Measurements from ENCODE around the gene TMEM245. TPM values are rescaled to one million over a fixed set of nuclear protein-coding genes. Genes with fewer than 3 reads are reported as not detected.

Gene TMEM245
- total RNA-seq, 1 experiment from 2014 or later = 54.0 TPM

DNA sequence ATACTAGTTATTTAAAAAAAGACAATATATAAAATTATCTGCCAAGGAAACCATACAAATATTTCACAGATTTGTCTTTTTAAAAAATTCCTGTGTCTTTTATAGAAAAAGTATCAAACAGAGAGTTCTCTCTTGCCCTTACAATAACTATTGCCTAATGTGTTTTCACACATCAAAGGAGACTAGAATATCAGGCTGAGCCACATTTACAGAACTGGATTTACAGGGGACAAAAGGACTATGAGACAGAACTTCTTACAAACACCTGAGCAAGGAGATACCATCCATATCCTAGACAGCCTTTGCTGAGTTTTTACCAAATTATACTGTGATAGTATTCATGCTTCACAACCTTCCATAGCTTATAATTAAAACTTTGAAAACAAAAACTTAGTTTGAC is 34.2 kb downstream of the TMEM245 start:
- Histone ChIP-seq H3K9me3 (ENCODE audit: control insufficient read depth, insufficient read depth, low read depth, low read length) (no peaks in the 10 kb centered on the region), H3K27me3 (ENCODE audit: control insufficient read depth, insufficient read depth, low read length) (no peaks in the 10 kb centered on the region), H3K27ac (ENCODE audit: low read length) (no peak overlapping the region), H3K4me1 (ENCODE audit: control insufficient read depth, insufficient read depth, low read length) (no peaks in the 10 kb centered on the region), H3K4me3 (ENCODE audit: low read depth in 2 of 2, low read length in 2 of 2) (no peak overlapping the region), H3K36me3 (ENCODE audit: control insufficient read depth, insufficient read depth, low read length) (peaks cover 17% of the 10 kb centered on the region)
- intact Hi-C loops (cut with micrococcal nuclease; ENCODE audit: unreplicated experiment) (no loop called here), in situ Hi-C loops (cut with HindIII; ENCODE audit: low pct_unique_long_range_greater_than_20kb, low sequenced_read_pairs) (no loop called here)
- ChIA-PET CTCF (no interaction called here), POLR2A (no interaction called here)
- TF ChIP-seq POLR2AphosphoS5 (IDR thresholded peaks at IDR 0.05; ENCODE audit: low read depth, low read length) = no peak
- TF ChIP-seq, protein P1, sequence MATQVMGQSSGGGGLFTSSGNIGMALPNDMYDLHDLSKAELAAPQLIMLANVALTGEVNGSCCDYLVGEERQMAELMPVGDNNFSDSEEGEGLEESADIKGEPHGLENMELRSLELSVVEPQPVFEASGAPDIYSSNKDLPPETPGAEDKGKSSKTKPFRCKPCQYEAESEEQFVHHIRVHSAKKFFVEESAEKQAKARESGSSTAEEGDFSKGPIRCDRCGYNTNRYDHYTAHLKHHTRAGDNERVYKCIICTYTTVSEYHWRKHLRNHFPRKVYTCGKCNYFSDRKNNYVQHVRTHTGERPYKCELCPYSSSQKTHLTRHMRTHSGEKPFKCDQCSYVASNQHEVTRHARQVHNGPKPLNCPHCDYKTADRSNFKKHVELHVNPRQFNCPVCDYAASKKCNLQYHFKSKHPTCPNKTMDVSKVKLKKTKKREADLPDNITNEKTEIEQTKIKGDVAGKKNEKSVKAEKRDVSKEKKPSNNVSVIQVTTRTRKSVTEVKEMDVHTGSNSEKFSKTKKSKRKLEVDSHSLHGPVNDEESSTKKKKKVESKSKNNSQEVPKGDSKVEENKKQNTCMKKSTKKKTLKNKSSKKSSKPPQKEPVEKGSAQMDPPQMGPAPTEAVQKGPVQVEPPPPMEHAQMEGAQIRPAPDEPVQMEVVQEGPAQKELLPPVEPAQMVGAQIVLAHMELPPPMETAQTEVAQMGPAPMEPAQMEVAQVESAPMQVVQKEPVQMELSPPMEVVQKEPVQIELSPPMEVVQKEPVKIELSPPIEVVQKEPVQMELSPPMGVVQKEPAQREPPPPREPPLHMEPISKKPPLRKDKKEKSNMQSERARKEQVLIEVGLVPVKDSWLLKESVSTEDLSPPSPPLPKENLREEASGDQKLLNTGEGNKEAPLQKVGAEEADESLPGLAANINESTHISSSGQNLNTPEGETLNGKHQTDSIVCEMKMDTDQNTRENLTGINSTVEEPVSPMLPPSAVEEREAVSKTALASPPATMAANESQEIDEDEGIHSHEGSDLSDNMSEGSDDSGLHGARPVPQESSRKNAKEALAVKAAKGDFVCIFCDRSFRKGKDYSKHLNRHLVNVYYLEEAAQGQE (IDR thresholded peaks at IDR 0.05; ENCODE audit: insufficient read depth in 1 of 2, low read depth in 2 of 2, low read length in 1 of 2) = no peak
- TF ChIP-seq, protein P2, sequence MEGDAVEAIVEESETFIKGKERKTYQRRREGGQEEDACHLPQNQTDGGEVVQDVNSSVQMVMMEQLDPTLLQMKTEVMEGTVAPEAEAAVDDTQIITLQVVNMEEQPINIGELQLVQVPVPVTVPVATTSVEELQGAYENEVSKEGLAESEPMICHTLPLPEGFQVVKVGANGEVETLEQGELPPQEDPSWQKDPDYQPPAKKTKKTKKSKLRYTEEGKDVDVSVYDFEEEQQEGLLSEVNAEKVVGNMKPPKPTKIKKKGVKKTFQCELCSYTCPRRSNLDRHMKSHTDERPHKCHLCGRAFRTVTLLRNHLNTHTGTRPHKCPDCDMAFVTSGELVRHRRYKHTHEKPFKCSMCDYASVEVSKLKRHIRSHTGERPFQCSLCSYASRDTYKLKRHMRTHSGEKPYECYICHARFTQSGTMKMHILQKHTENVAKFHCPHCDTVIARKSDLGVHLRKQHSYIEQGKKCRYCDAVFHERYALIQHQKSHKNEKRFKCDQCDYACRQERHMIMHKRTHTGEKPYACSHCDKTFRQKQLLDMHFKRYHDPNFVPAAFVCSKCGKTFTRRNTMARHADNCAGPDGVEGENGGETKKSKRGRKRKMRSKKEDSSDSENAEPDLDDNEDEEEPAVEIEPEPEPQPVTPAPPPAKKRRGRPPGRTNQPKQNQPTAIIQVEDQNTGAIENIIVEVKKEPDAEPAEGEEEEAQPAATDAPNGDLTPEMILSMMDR (IDR thresholded peaks at IDR 0.05) = no peak
- no peak for TF ChIP-seq SIN3A (IDR thresholded peaks at IDR 0.05; ENCODE audit: borderline replicate concordance, insufficient read depth, low read depth, low read length)
- no peak for TF ChIP-seq TCF7L2 (IDR thresholded peaks at IDR 0.05; ENCODE audit: low read depth, low read length)
- DNase-seq (ENCODE audit: low read depth, low spot score) (no peak), ATAC-seq (no peak)
- BruUV-seq (replicated peaks) = no TSS peak

DNA sequence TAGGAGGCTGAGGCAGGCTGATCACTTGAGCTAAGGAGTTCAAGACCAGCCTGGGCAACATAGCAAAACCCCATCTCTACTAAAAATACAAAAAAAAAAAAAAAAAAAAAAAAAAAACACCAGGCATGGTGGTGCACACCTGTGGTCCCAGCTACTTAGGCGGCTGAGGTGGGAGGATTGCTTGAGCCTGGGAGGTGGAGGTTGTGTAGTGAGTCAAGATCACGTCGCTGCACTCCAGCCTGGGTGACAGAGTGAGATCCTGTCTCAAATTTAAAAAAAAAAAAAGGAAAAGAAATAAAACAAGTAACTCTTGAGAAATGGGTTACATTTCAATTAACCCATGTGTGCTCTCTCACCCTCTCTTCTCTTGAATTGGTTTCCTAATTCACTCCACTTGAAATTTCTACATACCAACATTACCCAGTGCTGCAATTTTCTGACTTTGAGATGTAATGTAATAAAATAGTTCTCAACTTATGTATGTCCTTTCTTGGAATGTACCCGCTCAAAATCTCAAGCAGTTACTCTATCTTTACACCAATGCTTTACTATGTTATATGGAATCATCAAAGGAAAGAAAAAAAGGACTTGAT is 35.8 kb downstream of the TMEM245 start:
- Histone ChIP-seq H3K27me3 (ENCODE audit: control insufficient read depth, insufficient read depth, low read length) (no peaks in the 10 kb centered on the region), H3K4me1 (ENCODE audit: control insufficient read depth, insufficient read depth, low read length) (no peaks in the 10 kb centered on the region), H3K4me3 (ENCODE audit: low read depth in 2 of 2, low read length in 2 of 2) (no peak overlapping the region), H3K9me3 (ENCODE audit: control insufficient read depth, insufficient read depth, low read depth, low read length) (no peaks in the 10 kb centered on the region), H3K27ac (ENCODE audit: low read length) (no peak overlapping the region), H3K36me3 (ENCODE audit: control insufficient read depth, insufficient read depth, low read length) (peaks cover 18% of the 10 kb centered on the region)
- ChIA-PET CTCF (no interaction called here), POLR2A (no interaction called here)
- BruUV-seq (replicated peaks) = no TSS peak
- TF ChIP-seq POLR2AphosphoS5 (IDR thresholded peaks at IDR 0.05; ENCODE audit: low read depth, low read length) (no peak), TCF7L2 (IDR thresholded peaks at IDR 0.05; ENCODE audit: low read depth, low read length) (no peak), SIN3A (IDR thresholded peaks at IDR 0.05; ENCODE audit: borderline replicate concordance, insufficient read depth, low read depth, low read length) (no peak)
- TF ChIP-seq, protein P2 (IDR thresholded peaks at IDR 0.05) = no peak
- TF ChIP-seq, protein P1 (IDR thresholded peaks at IDR 0.05; ENCODE audit: insufficient read depth in 1 of 2, low read depth in 2 of 2, low read length in 1 of 2) = no peak
- no peak for ATAC-seq
- in situ Hi-C loops (cut with HindIII; ENCODE audit: low pct_unique_long_range_greater_than_20kb, low sequenced_read_pairs) (no loop called here), intact Hi-C loops (cut with micrococcal nuclease; ENCODE audit: unreplicated experiment) (no loop called here)
- no peak for DNase-seq (ENCODE audit: low read depth, low spot score)

Data from Panc1 (cell line).